Measurements from ENCODE around the gene SLC25A36. TPM values are rescaled to one million over a fixed set of nuclear protein-coding genes. Genes with fewer than 3 reads are reported as not detected.

Gene SLC25A36
- total and polyA plus RNA-seq, 2 experiments from 2014 or later = 38.4 to 118 TPM

GRCh38 chr3:140953028-140953960, 11.7 kb downstream of the SLC25A36 start:
- peak overlapping the region; percentile 39 for H3K4me2 ChIP-seq
- no peaks in the 10 kb centered on the region for H3K27me3 ChIP-seq
- no peak overlapping the region for H2AFZ ChIP-seq
- H3K79me2 ChIP-seq = peaks cover 93% of the 10 kb centered on the region
- TF ChIP-seq EZH2 (IDR thresholded peaks at IDR 0.05; ENCODE audit: borderline replicate concordance) (no peak), EZH2phosphoT487 (IDR thresholded peaks at IDR 0.05; ENCODE audit: low read depth, severe bottlenecking, unreplicated experiment) (no peak), CTCF (IDR thresholded peaks at IDR 0.05; ENCODE audit: poor library complexity) (no peak)
- no peaks in the 10 kb centered on the region for H3K36me3 ChIP-seq (replicated peaks; ENCODE audit: insufficient read depth, low read depth)
- peak overlapping the region; percentile 18 for H3K27ac ChIP-seq
- WGBS (ENCODE audit: low lambda C conversion rate, missing lambda C conversion rate) = 63% methylated on average over 5 of the region's 5 CpGs
- H3K9me2 ChIP-seq (replicated peaks; ENCODE audit: insufficient read depth) = no peaks in the 10 kb centered on the region
- H3K4me1 ChIP-seq (ENCODE audit: insufficient read depth) = peaks cover 17% of the 10 kb centered on the region
- H3K4me3 ChIP-seq = no peak overlapping the region
- peak; percentile 34 for DNase-seq (ENCODE audit: low spot score)
- H4K20me1 ChIP-seq (ENCODE audit: insufficient read depth, poor library complexity, severe bottlenecking) = peaks cover 53% of the 10 kb centered on the region
- no peaks in the 10 kb centered on the region for H3K9me3 ChIP-seq (ENCODE audit: low read depth)

- no peaks in the 10 kb centered on the region for H3K27me3 ChIP-seq
- H3K4me3 ChIP-seq = no peak overlapping the region
- peaks cover 47% of the 10 kb centered on the region for H4K20me1 ChIP-seq (ENCODE audit: insufficient read depth, poor library complexity, severe bottlenecking)
- H3K4me1 ChIP-seq (ENCODE audit: insufficient read depth) = peaks cover 17% of the 10 kb centered on the region
- H3K4me2 ChIP-seq = peak overlapping the region; percentile 39
- DNase-seq (ENCODE audit: low spot score) = no peak
- no peak overlapping the region for H2AFZ ChIP-seq
- no peak overlapping the region for H3K27ac ChIP-seq
- 71% methylated on average over 2 of the region's 2 CpGs for WGBS (ENCODE audit: low lambda C conversion rate, missing lambda C conversion rate)
- TF ChIP-seq EZH2phosphoT487 (IDR thresholded peaks at IDR 0.05; ENCODE audit: low read depth, severe bottlenecking, unreplicated experiment) (peak; percentile 28), EZH2 (IDR thresholded peaks at IDR 0.05; ENCODE audit: borderline replicate concordance) (no peak)
- H3K9me3 ChIP-seq (ENCODE audit: low read depth) = no peaks in the 10 kb centered on the region
- H3K79me2 ChIP-seq = peaks cover 92% of the 10 kb centered on the region
- H3K36me3 ChIP-seq (replicated peaks; ENCODE audit: insufficient read depth, low read depth) = no peaks in the 10 kb centered on the region
- H3K9me2 ChIP-seq (replicated peaks; ENCODE audit: insufficient read depth) = no peaks in the 10 kb centered on the region
These were observed 12.9 kb downstream of the SLC25A36 start for GRCh38 chr3:140954576-140954975.

- Histone ChIP-seq H3K9me3 (ENCODE audit: low read depth) (no peaks in the 10 kb centered on the region), H3K27ac (no peak overlapping the region), H3K4me2 (no peak overlapping the region), H2AFZ (no peak overlapping the region), H3K9me2 (replicated peaks; ENCODE audit: insufficient read depth) (no peaks in the 10 kb centered on the region), H3K27me3 (no peaks in the 10 kb centered on the region), H4K20me1 (ENCODE audit: insufficient read depth, poor library complexity, severe bottlenecking) (peaks cover 40% of the 10 kb centered on the region), H3K4me1 (ENCODE audit: insufficient read depth) (peaks cover 13% of the 10 kb centered on the region), H3K4me3 (no peak overlapping the region), H3K36me3 (replicated peaks; ENCODE audit: insufficient read depth, low read depth) (no peaks in the 10 kb centered on the region), H3K79me2 (peaks cover 92% of the 10 kb centered on the region)
- 91% methylated on average over 3 of the region's 3 CpGs for WGBS (ENCODE audit: low lambda C conversion rate, missing lambda C conversion rate)
- no peak for TF ChIP-seq EZH2phosphoT487 (IDR thresholded peaks at IDR 0.05; ENCODE audit: low read depth, severe bottlenecking, unreplicated experiment)
- no peak for TF ChIP-seq CTCF (IDR thresholded peaks at IDR 0.05; ENCODE audit: poor library complexity)
- TF ChIP-seq EZH2 (IDR thresholded peaks at IDR 0.05; ENCODE audit: borderline replicate concordance) = no peak
- DNase-seq (ENCODE audit: low spot score) = no peak
These were observed 14.0 kb downstream of the SLC25A36 start for GRCh38 chr3:140955645-140956044.
